ENCODE measurements around the gene PRKAR1B. TPM values are rescaled to one million over a fixed set of nuclear protein-coding genes. Genes with fewer than 3 reads are reported as not detected.

Gene PRKAR1B
- total RNA-seq, 1 donor from 2014 or later: 14.7 TPM

DNA sequence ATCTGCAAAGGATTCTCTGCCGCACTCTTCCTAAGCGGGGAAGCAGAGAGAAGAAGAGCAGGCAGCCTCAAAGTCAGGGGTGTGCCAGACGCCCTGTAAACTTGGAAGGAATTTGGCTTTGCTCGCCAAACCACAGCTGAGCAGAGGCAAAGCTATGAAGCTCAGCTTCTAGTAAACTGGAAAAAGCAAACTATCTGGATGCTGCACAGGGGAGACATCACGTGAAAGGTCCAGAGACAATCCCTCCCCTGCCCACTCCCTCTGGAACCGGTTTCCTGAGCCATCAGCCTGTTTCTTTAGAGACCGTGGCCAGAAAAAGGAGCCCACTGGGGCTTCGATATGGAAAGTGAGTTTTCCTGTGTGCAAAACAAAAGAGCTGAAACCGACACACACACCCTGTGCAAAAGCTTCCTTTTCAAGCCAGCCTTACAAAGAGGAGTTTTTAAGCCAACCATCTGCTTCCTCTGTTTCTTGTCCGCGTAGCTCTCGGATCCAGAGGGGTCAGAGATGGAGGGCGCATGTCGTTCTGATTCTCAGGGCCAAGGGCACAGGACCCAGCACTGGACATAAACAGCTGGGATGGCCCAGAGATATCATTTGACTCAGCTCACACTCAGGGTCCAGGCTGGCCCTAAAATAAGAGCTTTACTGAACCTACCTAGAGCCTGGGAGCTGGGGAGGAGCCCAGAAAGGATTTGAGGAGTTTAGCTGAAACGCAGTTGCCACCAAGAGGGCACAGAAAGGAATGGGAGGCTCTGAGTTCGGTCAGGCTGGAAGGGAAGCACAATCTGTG lies 58.7 kb downstream of the PRKAR1B start:
- H3K36me3 ChIP-seq (ENCODE audit: insufficient read depth, low read length): no peaks in the 10 kb centered on the region
- Mint-ChIP-seq H3K4me1 (ENCODE audit: low read depth, unreplicated experiment) (no peaks in the 10 kb centered on the region), H3K36me3 (ENCODE audit: low read depth, unreplicated experiment) (peaks cover 7% of the 10 kb centered on the region), H3K27ac (ENCODE audit: unreplicated experiment) (no peak overlapping the region), H3K27me3 (ENCODE audit: low read depth, unreplicated experiment) (no peaks in the 10 kb centered on the region), H3K4me3 (ENCODE audit: unreplicated experiment) (no peak overlapping the region), H3K9me3 (ENCODE audit: unreplicated experiment) (peaks cover 2% of the 10 kb centered on the region)
- FAIRE-seq (no peak), DNase-seq (ENCODE audit: low read depth) (peak; percentile 85)
- H3K9ac ChIP-seq (ENCODE audit: low read length): no peak overlapping the region
- H4K20me1 ChIP-seq (ENCODE audit: insufficient read depth, low read length): no peaks in the 10 kb centered on the region
- H3K79me2 ChIP-seq (ENCODE audit: insufficient read depth, low read length): no peaks in the 10 kb centered on the region
- no peak overlapping the region for H3K27ac ChIP-seq (ENCODE audit: low read depth, low read length)
- TF ChIP-seq, protein P1, sequence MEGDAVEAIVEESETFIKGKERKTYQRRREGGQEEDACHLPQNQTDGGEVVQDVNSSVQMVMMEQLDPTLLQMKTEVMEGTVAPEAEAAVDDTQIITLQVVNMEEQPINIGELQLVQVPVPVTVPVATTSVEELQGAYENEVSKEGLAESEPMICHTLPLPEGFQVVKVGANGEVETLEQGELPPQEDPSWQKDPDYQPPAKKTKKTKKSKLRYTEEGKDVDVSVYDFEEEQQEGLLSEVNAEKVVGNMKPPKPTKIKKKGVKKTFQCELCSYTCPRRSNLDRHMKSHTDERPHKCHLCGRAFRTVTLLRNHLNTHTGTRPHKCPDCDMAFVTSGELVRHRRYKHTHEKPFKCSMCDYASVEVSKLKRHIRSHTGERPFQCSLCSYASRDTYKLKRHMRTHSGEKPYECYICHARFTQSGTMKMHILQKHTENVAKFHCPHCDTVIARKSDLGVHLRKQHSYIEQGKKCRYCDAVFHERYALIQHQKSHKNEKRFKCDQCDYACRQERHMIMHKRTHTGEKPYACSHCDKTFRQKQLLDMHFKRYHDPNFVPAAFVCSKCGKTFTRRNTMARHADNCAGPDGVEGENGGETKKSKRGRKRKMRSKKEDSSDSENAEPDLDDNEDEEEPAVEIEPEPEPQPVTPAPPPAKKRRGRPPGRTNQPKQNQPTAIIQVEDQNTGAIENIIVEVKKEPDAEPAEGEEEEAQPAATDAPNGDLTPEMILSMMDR (IDR thresholded peaks at IDR 0.05; ENCODE audit: insufficient read depth, low read depth, low read length): no peak
- no peak for TF ChIP-seq EZH2 (IDR thresholded peaks at IDR 0.05; ENCODE audit: insufficient read depth, low read length)
- H3K4me2 ChIP-seq (ENCODE audit: low read length): peak overlapping the region; percentile 51
- no peaks in the 10 kb centered on the region for H3K27me3 ChIP-seq (ENCODE audit: insufficient read depth, low read length)
- peak overlapping the region; percentile 37 for H2AFZ ChIP-seq (ENCODE audit: low read depth, low read length)
- peaks cover 15% of the 10 kb centered on the region for H3K4me1 ChIP-seq (ENCODE audit: insufficient read depth, low read length)
- H3K4me3 ChIP-seq (ENCODE audit: insufficient read depth, low read depth, low read length): no peak overlapping the region
- peaks cover 2% of the 10 kb centered on the region for H3K9me3 ChIP-seq (ENCODE audit: insufficient read depth, low read depth, low read length)

DNA sequence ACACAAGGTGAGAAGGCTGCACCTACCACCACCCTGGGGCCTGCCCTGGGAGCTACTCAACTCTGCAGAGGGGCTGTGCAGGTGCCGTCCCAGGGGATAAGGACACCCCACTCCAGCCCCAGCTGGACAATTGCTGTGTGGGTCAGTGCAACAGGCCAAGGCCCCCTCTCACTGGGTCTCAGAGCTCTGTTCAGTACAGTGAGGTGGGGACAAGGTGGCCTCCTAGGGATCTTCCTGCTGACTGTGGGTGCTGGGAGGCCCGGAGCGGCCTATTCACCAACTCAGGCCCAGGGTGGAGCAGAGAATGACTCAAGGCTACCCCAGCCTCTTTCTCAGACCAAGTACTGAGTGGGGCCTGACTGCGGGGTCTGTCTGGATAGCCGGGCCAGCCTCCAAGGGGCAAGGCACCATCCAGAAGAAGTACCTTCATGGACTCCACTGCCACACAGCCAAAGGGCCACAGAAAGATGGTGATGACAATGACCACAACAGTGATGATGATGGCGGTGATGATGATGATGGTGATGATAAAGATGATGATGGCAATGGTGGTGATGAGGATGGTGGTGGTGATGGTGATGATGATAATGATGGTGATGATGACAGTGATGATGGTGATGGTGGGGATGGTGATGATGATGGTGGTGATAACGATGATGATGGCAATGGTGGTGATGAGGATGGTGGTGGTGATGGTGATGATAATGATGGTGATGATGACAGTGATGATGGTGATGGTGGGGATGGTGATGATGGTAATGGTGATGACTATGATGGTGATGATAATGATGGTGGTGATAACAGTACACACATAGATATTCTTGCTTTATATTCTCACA lies 60.4 kb downstream of the PRKAR1B start:
- Mint-ChIP-seq H3K9me3 (ENCODE audit: unreplicated experiment) (peaks cover 2% of the 10 kb centered on the region), H3K36me3 (ENCODE audit: low read depth, unreplicated experiment) (peaks cover 8% of the 10 kb centered on the region), H3K27me3 (ENCODE audit: low read depth, unreplicated experiment) (no peaks in the 10 kb centered on the region), H3K27ac (ENCODE audit: unreplicated experiment) (no peak overlapping the region), H3K4me1 (ENCODE audit: low read depth, unreplicated experiment) (no peaks in the 10 kb centered on the region), H3K4me3 (ENCODE audit: unreplicated experiment) (no peak overlapping the region)
- no peak for DNase-seq (ENCODE audit: low read depth)
- Histone ChIP-seq H2AFZ (ENCODE audit: low read depth, low read length) (no peak overlapping the region), H3K4me3 (ENCODE audit: insufficient read depth, low read depth, low read length) (no peak overlapping the region), H4K20me1 (ENCODE audit: insufficient read depth, low read length) (no peaks in the 10 kb centered on the region), H3K9ac (ENCODE audit: low read length) (no peak overlapping the region), H3K36me3 (ENCODE audit: insufficient read depth, low read length) (no peaks in the 10 kb centered on the region), H3K4me2 (ENCODE audit: low read length) (no peak overlapping the region), H3K27me3 (ENCODE audit: insufficient read depth, low read length) (no peaks in the 10 kb centered on the region), H3K9me3 (ENCODE audit: insufficient read depth, low read depth, low read length) (peaks cover 2% of the 10 kb centered on the region), H3K27ac (ENCODE audit: low read depth, low read length) (no peak overlapping the region), H3K79me2 (ENCODE audit: insufficient read depth, low read length) (no peaks in the 10 kb centered on the region), H3K4me1 (ENCODE audit: insufficient read depth, low read length) (peaks cover 15% of the 10 kb centered on the region)
- peak; percentile 32 for FAIRE-seq
- no peak for TF ChIP-seq EZH2 (IDR thresholded peaks at IDR 0.05; ENCODE audit: insufficient read depth, low read length)
- TF ChIP-seq, protein P1 (IDR thresholded peaks at IDR 0.05; ENCODE audit: insufficient read depth, low read depth, low read length): no peak

Data from astrocyte (in vitro differentiated cells and primary cell).